ENCODE data around the gene IGFBP5. TPM values are rescaled to one million over a fixed set of nuclear protein-coding genes. Genes with fewer than 3 reads are reported as not detected.

The IGFBP5 gene
- total and polyA plus RNA-seq, 2 of the 8 experiments (the other 6 are each of a cell fraction or from before 2014, with no cell fraction given), result 2.2 to 2.5 TPM

GRCh38 chr2:216710551-216711301 is 15.4 kb upstream of the IGFBP5 start:
- POLR2A ChIA-PET (ENCODE audit: partially characterized antibody), result no interaction called here
- 0 out of 2 replicates have a peak overlapping the region, but pooled peaks have one; percentile 36 for H2AFZ ChIP-seq (ENCODE audit: low read length)
- no peak for FAIRE-seq

More at GRCh38 chr2:216710551-216711301, 15.4 kb upstream of the IGFBP5 start:
- Histone ChIP-seq H3K27me3 (replicated peaks in 1 of 4; ENCODE audit: control insufficient read depth in 3 of 4, extremely low read depth in 1 of 4, insufficient read depth in 3 of 4, low read length in 3 of 4) (no peaks in the 10 kb centered on the region), H4K91ac (replicated peaks; ENCODE audit: insufficient read length, low read length) (no peak overlapping the region), H2BK15ac (ENCODE audit: low read length) (no peak overlapping the region), H2BK5ac (ENCODE audit: low read depth, low read length) (no peak overlapping the region), H3K9ac (replicated peaks in 1 of 4; ENCODE audit: extremely low read depth in 1 of 4, low read depth in 3 of 4, low read length in 3 of 4) (no peak overlapping the region), H3K79me2 (ENCODE audit: control insufficient read depth in 1 of 2, insufficient read depth in 2 of 2, low read length in 2 of 2) (no peaks in the 10 kb centered on the region), H3K4me3 (ENCODE audit: extremely low read depth in 1 of 4, insufficient read depth in 2 of 4, low read depth in 3 of 4, low read length in 4 of 4) (no peak overlapping the region), H3K4me1 (replicated peaks in 1 of 4; ENCODE audit: control insufficient read depth in 3 of 4, insufficient read depth in 4 of 4, low read length in 3 of 4) (no peaks in the 10 kb centered on the region), H3K9me3 (ENCODE audit: insufficient read depth in 2 of 2, low read depth in 1 of 2, low read length in 1 of 2) (0 out of 4 replicates have a peak, but pooled peaks cover 0 to 6% of the 10 kb centered on the region in 2 experiments), H3K36me3 (ENCODE audit: control insufficient read depth in 2 of 4, insufficient read depth in 4 of 4, low read length in 3 of 4) (no peaks in the 10 kb centered on the region), H4K20me1 (replicated peaks in 1 of 2; ENCODE audit: control insufficient read depth in 1 of 2, insufficient read depth in 2 of 2, low read length in 2 of 2) (no peaks in the 10 kb centered on the region), H2BK20ac (ENCODE audit: low read length) (no peak overlapping the region), H2BK12ac (ENCODE audit: low read depth, low read length) (no peak overlapping the region), H3K27ac (ENCODE audit: low read depth, low read length) (no peak overlapping the region), H3K14ac (ENCODE audit: insufficient read length) (no peak overlapping the region), H3K23me2 (ENCODE audit: low read depth, low read length) (no peaks in the 10 kb centered on the region), H4K8ac (ENCODE audit: extremely low read depth, insufficient read depth, low read length) (no peak overlapping the region), H2AK5ac (ENCODE audit: low read depth, low read length) (no peak overlapping the region), H3K4ac (replicated peaks; ENCODE audit: insufficient read length, low read depth, low read length) (no peak overlapping the region), H3K56ac (replicated peaks; ENCODE audit: insufficient read length, low read depth, low read length) (no peak overlapping the region), H3K23ac (ENCODE audit: insufficient read length) (no peak overlapping the region), H3K18ac (ENCODE audit: extremely low read depth, low read length) (no peak overlapping the region), H3K79me1 (ENCODE audit: low read depth, low read length) (no peaks in the 10 kb centered on the region), H3K4me2 (ENCODE audit: insufficient read depth in 1 of 2, low read depth in 2 of 2, low read length in 2 of 2) (no peak overlapping the region), H4K5ac (ENCODE audit: insufficient read length, low read depth, low read length) (no peak overlapping the region), H2BK120ac (replicated peaks; ENCODE audit: low read depth, low read length) (no peak overlapping the region)
- DNase-seq (ENCODE audit: low read depth in 1 of 2, low spot score in 2 of 2), result no peak
- CTCF ChIA-PET (ENCODE audit: partially characterized antibody), result interaction anchor here (0.6 to 2.9 kb wide), 3 partner anchors 13 to 395 kb away, joined by 3 to 11 read pairs (median 3); no protein-coding TSS in a partner anchor
- WGBS, 2 experiments (ENCODE audit: extremely low coverage in 1 of 2, insufficient coverage in 1 of 2, insufficient read length in 1 of 2, insufficient replicate concordance in 2 of 2, low coverage in 1 of 2, low lambda C conversion rate in 2 of 2, missing lambda C conversion rate in 1 of 2), result 90% methylated on average over 11 of the region's 11 CpGs; no CpG with 5 or more reads in 1 of the 2 experiments
- TF ChIP-seq POU5F1 (IDR thresholded peaks at IDR 0.05; ENCODE audit: low read depth, low read length) (no peak), SIN3A (conservative IDR thresholded peaks at IDR 0.05 in 1 of 2, IDR thresholded peaks at IDR 0.05 in 1 of 2; ENCODE audit: low read depth in 1 of 2, low read length in 2 of 2) (no peak), TEAD4 (IDR thresholded peaks at IDR 0.05; ENCODE audit: low read depth, low read length) (no peak), SIRT6 (IDR thresholded peaks at IDR 0.05; ENCODE audit: low read length) (no peak), GABPA (IDR thresholded peaks at IDR 0.05; ENCODE audit: borderline replicate concordance, insufficient read depth, low read length) (no peak), TAF7 (optimal IDR thresholded peaks at IDR 0.05; ENCODE audit: borderline replicate concordance, low read depth, low read length) (no peak), FOSL1 (IDR thresholded peaks at IDR 0.05; ENCODE audit: insufficient read depth, low read depth, low read length) (no peak), SRF (IDR thresholded peaks at IDR 0.05; ENCODE audit: low read depth, low read length) (no peak)

Data from H1 (cell line).